Measurements from ENCODE around the gene SV2A. TPM values are rescaled to one million over a fixed set of nuclear protein-coding genes. Genes with fewer than 3 reads are reported as not detected.

SV2A gene
- total RNA-seq, 1 experiment from 2014 or later = not detected

- no peak for DNase-seq (ENCODE audit: unreplicated experiment)
- Mint-ChIP-seq H3K36me3 (ENCODE audit: insufficient read depth, unreplicated experiment) (peaks cover 49% of the 10 kb centered on the region), H3K9me3 (ENCODE audit: unreplicated experiment) (no peaks in the 10 kb centered on the region), H3K4me3 (ENCODE audit: unreplicated experiment) (peak overlapping the region; percentile 99), H3K27ac (ENCODE audit: low read depth, unreplicated experiment) (peak overlapping the region; percentile 87), H3K4me1 (ENCODE audit: insufficient read depth, unreplicated experiment) (peaks cover 71% of the 10 kb centered on the region), H3K27me3 (ENCODE audit: insufficient read depth, unreplicated experiment) (no peaks in the 10 kb centered on the region)
- ChIA-PET CTCF (no interaction called here), POLR2A (interaction anchor here (2.3 to 6.3 kb wide), 3 partner anchors 11 to 83 kb away, joined by 36 to 177 read pairs (median 43); partner anchors contain the start of genes MTMR11 and OTUD7B)
- BruUV-seq (replicated peaks) = no TSS peak
- intact Hi-C loops (cut with micrococcal nuclease) = loop anchor here (2.0 kb wide), 1 partner anchor 38 kb away; no protein-coding TSS in a partner anchor
- no peak for TF ChIP-seq CTCF (IDR thresholded peaks at IDR 0.05; ENCODE audit: unreplicated experiment)
Observed at GRCh38 chr1:149927056-149927562, 9.5 kb upstream of the SV2A start.

DNA sequence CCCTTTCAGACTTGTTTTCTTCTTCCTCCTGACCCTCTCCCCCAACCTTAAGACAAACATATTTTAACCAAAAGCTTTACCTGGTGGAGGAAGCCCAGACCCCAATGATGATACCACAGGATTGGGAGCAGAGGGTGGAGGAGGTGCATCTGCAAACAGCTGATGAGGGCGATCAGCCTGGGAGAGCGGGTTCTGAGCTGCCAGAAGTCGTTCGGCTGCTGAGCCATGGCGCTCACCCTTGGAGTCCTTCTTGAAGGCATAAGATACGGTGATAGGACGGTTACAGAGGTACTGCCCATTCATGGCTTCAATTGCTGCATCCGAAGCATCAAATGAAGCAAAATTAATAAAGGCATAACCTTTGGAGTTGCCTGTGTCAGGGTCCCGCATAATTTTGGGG lies 8.7 kb upstream of the SV2A start:
- H3K36me3 Mint-ChIP-seq (ENCODE audit: insufficient read depth, unreplicated experiment) = peaks cover 55% of the 10 kb centered on the region
- intact Hi-C loops (cut with micrococcal nuclease) = loop anchor here (2.0 kb wide), 1 partner anchor 37 kb away; no protein-coding TSS in a partner anchor

DNA sequence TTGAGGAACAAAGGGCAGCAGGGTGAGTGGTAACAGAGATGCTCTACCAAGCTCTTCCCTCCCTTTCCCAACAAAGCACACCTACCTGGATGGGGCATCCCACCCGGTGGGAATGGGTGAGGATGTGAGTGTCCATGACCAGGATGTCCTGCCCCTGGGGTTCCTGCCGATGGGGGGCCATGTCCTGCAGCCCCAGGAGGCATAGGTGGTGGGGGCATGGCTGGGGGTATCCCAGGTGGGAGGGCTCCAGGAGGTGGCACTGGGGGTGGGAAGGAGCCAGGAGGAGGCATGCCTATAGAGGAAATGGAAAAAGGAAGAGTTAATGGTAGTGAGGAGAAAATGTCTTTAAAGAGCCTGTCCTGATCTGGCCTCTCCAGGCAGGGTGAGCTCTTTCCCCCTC lies 8.1 kb upstream of the SV2A start:
- TF ChIP-seq CTCF (IDR thresholded peaks at IDR 0.05; ENCODE audit: unreplicated experiment) = no peak
- peak overlapping the region; percentile 7 for H3K27ac Mint-ChIP-seq (ENCODE audit: low read depth, unreplicated experiment)
- CTCF ChIA-PET = interaction anchor here (0.8 to 1.4 kb wide), 6 partner anchors 10 to 262 kb away, joined by 3 to 5 read pairs (median 4); partner anchors contain the start of gene MTMR11
- H3K9me3 Mint-ChIP-seq (ENCODE audit: unreplicated experiment) = no peaks in the 10 kb centered on the region
- H3K27me3 Mint-ChIP-seq (ENCODE audit: insufficient read depth, unreplicated experiment) = no peaks in the 10 kb centered on the region
- H3K4me3 Mint-ChIP-seq (ENCODE audit: unreplicated experiment) = peak overlapping the region; percentile 99
- intact Hi-C loops (cut with micrococcal nuclease) = loop anchor here (2.0 kb wide), 1 partner anchor 37 kb away; no protein-coding TSS in a partner anchor
- H3K36me3 Mint-ChIP-seq (ENCODE audit: insufficient read depth, unreplicated experiment) = peaks cover 55% of the 10 kb centered on the region
- BruUV-seq (replicated peaks) = no TSS peak
- POLR2A ChIA-PET = interaction anchor here (0.6 to 6.3 kb wide), 6 partner anchors 12 to 84 kb away, joined by 3 to 177 read pairs (median 7); partner anchors contain the start of genes BOLA1, MTMR11 and OTUD7B
- DNase-seq (ENCODE audit: unreplicated experiment) = no peak
- peaks cover 58% of the 10 kb centered on the region for H3K4me1 Mint-ChIP-seq (ENCODE audit: insufficient read depth, unreplicated experiment)

More for the DNA sequence above, 8.7 kb upstream of the SV2A start:
- Mint-ChIP-seq H3K4me1 (ENCODE audit: insufficient read depth, unreplicated experiment) (peaks cover 63% of the 10 kb centered on the region), H3K4me3 (ENCODE audit: unreplicated experiment) (peak overlapping the region; percentile 99), H3K27me3 (ENCODE audit: insufficient read depth, unreplicated experiment) (no peaks in the 10 kb centered on the region), H3K27ac (ENCODE audit: low read depth, unreplicated experiment) (peak overlapping the region; percentile 87), H3K9me3 (ENCODE audit: unreplicated experiment) (no peaks in the 10 kb centered on the region)
- TF ChIP-seq CTCF (IDR thresholded peaks at IDR 0.05; ENCODE audit: unreplicated experiment) = no peak
- POLR2A ChIA-PET = interaction anchor here (0.7 to 6.3 kb wide), 3 partner anchors 12 to 39 kb away, joined by 3 to 177 read pairs (median 36); partner anchors contain the start of gene MTMR11
- TSS peak; percentile 38 for BruUV-seq (replicated peaks)
- CTCF ChIA-PET = interaction anchor here (0.5 to 1.4 kb wide), 6 partner anchors 10 to 275 kb away, joined by 3 to 5 read pairs (median 3); partner anchors contain the start of gene MTMR11
- no peak for DNase-seq (ENCODE audit: unreplicated experiment)

GRCh38 chr1:149925345-149925744 lies 7.7 kb upstream of the SV2A start:
- intact Hi-C loops (cut with micrococcal nuclease) = no loop called here
- no peak for TF ChIP-seq CTCF (IDR thresholded peaks at IDR 0.05; ENCODE audit: unreplicated experiment)
- no peaks in the 10 kb centered on the region for H3K9me3 Mint-ChIP-seq (ENCODE audit: unreplicated experiment)
- peaks cover 53% of the 10 kb centered on the region for H3K4me1 Mint-ChIP-seq (ENCODE audit: insufficient read depth, unreplicated experiment)
- no peak for DNase-seq (ENCODE audit: unreplicated experiment)
- CTCF ChIA-PET = interaction anchor here (0.8 to 1.4 kb wide), 5 partner anchors 11 to 262 kb away, joined by 3 to 5 read pairs (median 4); partner anchors contain the start of gene MTMR11
- H3K4me3 Mint-ChIP-seq (ENCODE audit: unreplicated experiment) = peak overlapping the region; percentile 99
- H3K27me3 Mint-ChIP-seq (ENCODE audit: insufficient read depth, unreplicated experiment) = no peaks in the 10 kb centered on the region
- H3K36me3 Mint-ChIP-seq (ENCODE audit: insufficient read depth, unreplicated experiment) = peaks cover 55% of the 10 kb centered on the region
- POLR2A ChIA-PET = interaction anchor here (0.6 to 6.3 kb wide), 7 partner anchors 13 to 243 kb away, joined by 3 to 177 read pairs (median 3); partner anchors contain the start of genes BOLA1, MTMR11 and OTUD7B
- H3K27ac Mint-ChIP-seq (ENCODE audit: low read depth, unreplicated experiment) = peak overlapping the region; percentile 7
- BruUV-seq (replicated peaks) = no TSS peak
